Medulla oblongata (tissue), 1 donor: ENCODE results near the gene LIMCH1.

Experiments used
- DNase-seq: peaks from one replicate; pipeline ENCODE4 v3.0.0-alpha.2; 2015; ENCODE audit errors: extremely low spot score

The LIMCH1 gene

GRCh38 chr4:41561244-41561643 lies 23.3 kb downstream of the LIMCH1 start:
- DNase-seq: no peak

- DNase-seq: no peak
These were observed 29.2 kb downstream of the LIMCH1 start for GRCh38 chr4:41567186-41567585.

GRCh38 chr4:41568363-41568762 lies 30.4 kb downstream of the LIMCH1 start:
- no peak for DNase-seq

- no peak for DNase-seq
These were observed 32.0 kb downstream of the LIMCH1 start for GRCh38 chr4:41569961-41570360.

GRCh38 chr4:41571422-41571821 lies 33.5 kb downstream of the LIMCH1 start:
- DNase-seq: no peak

GRCh38 chr4:41572516-41572915 lies 34.6 kb downstream of the LIMCH1 start:
- peak; percentile 17 for DNase-seq

- DNase-seq: no peak
These were observed 35.0 kb downstream of the LIMCH1 start for GRCh38 chr4:41572956-41573355.

GRCh38 chr4:41573502-41574001 lies 35.6 kb downstream of the LIMCH1 start:
- DNase-seq: no peak

GRCh38 chr4:41575207-41575606 lies 37.2 kb downstream of the LIMCH1 start:
- DNase-seq: no peak

- no peak for DNase-seq
These were observed 37.7 kb downstream of the LIMCH1 start for GRCh38 chr4:41575665-41576064.

- no peak for DNase-seq
These were observed 41.1 kb downstream of the LIMCH1 start for GRCh38 chr4:41579043-41579442.

- DNase-seq: no peak
These were observed 41.6 kb downstream of the LIMCH1 start for GRCh38 chr4:41579526-41579925.

- no peak for DNase-seq
These were observed 42.0 kb downstream of the LIMCH1 start for GRCh38 chr4:41580007-41580406.

GRCh38 chr4:41586675-41587225 lies 48.8 kb downstream of the LIMCH1 start:
- no peak for DNase-seq

- no peak for DNase-seq
These were observed 49.3 kb downstream of the LIMCH1 start for GRCh38 chr4:41587286-41587685.

- DNase-seq: no peak
These were observed 52.6 kb downstream of the LIMCH1 start for GRCh38 chr4:41590591-41590990.

GRCh38 chr4:41594432-41594831 lies 56.5 kb downstream of the LIMCH1 start:
- DNase-seq: peak; percentile 78

- DNase-seq: no peak
These were observed 59.5 kb downstream of the LIMCH1 start for GRCh38 chr4:41597494-41597893.

- DNase-seq: no peak
These were observed 60.6 kb downstream of the LIMCH1 start for GRCh38 chr4:41598580-41598979.

- no peak for DNase-seq
These were observed 61.3 kb downstream of the LIMCH1 start for GRCh38 chr4:41599192-41599786.

GRCh38 chr4:41600243-41600912 lies 62.4 kb downstream of the LIMCH1 start:
- no peak for DNase-seq

- no peak for DNase-seq
These were observed 63.1 kb downstream of the LIMCH1 start for GRCh38 chr4:41601025-41601424.

GRCh38 chr4:41602113-41602512 lies 64.2 kb downstream of the LIMCH1 start:
- DNase-seq: no peak
